Mucosa of descending colon (tissue), 3 donors: ENCODE measurements around the gene CDH4. TPM values are rescaled to one million over a fixed set of nuclear protein-coding genes. Genes with fewer than 3 reads are reported as not detected.

Source experiments
- ATAC-seq: fragments of 200-7000 bp; cut with Tn5 transposase; one replicate; pipeline ENCODE4 v1.9.1; 2020; ENCODE audit warnings: mild to moderate bottlenecking, moderate library complexity
- DNase-seq, 3 donors: peaks; one replicate each; pipeline ENCODE4 v3.0.0-alpha.2; 2020
- H3K36me3 ChIP-seq: fragments of 200-600 bp; one replicate; pipeline ENCODE4 v1.8.0; 2021; ENCODE audit warnings: low read depth, mild to moderate bottlenecking
- H3K4me1 ChIP-seq: fragments of 200-600 bp; one replicate; pipeline ENCODE4 v1.8.0; 2021; ENCODE audit warnings: low read depth, mild to moderate bottlenecking
- H3K4me3 ChIP-seq: fragments of 200-600 bp; one replicate; pipeline ENCODE4 v1.8.0; 2021; ENCODE audit warnings: mild to moderate bottlenecking
- H3K9me3 ChIP-seq: fragments of 200-600 bp; one replicate; pipeline ENCODE4 v1.8.0; 2021; ENCODE audit warnings: mild to moderate bottlenecking
- CTCF ChIP-seq: fragments of 200-600 bp; IDR thresholded peaks from one replicate; pipeline ENCODE4 v1.8.0; 2022; ENCODE audit warnings: antibody characterized with exemption, mild to moderate bottlenecking
- intact Hi-C, 2 donors: fragments of 100-400 bp; cut with DNase I in 1 of 2; cut with micrococcal nuclease in 1 of 2; formaldehyde crosslinking; loops; one replicate each; pipeline versions ENCODE4 v1.11.0 to v1.11.1; 2022; cut with DNase I, micrococcal nuclease
- total RNA-seq, 3 donors: library from RNA; stranded (reverse); fragmentation: NEBNext Ultra II Directional in 2 of 3; extraction: Animal tissue kit (Norgen Biotek cat#: 25700) in 2 of 3; gene quantifications; one replicate each; pipeline versions ENCODE4 v1.2.1 to v1.2.4, GENCODE V29; 2021 to 2023
- donor health status: DM: no; HTN: no; CAD: no; lungs with moderate emphysema.
- donor health status: DM: no; HTN: no; CAD: no.
- donor health status: DM: no; HTN: yes; CAD: no.

The CDH4 gene
- total RNA-seq, 3 donors from 2014 or later = 0.16 TPM; not detected in 2

- ATAC-seq (no peak), DNase-seq (no peak)
- no peaks in the 10 kb centered on the region for H3K4me1 ChIP-seq
- H3K36me3 ChIP-seq = no peaks in the 10 kb centered on the region
- intact Hi-C loops = no loop called here
- no peaks in the 10 kb centered on the region for H3K9me3 ChIP-seq
- no peak for TF ChIP-seq CTCF
- H3K4me3 ChIP-seq = no peak overlapping the region
These were observed 407.9 kb downstream of the CDH4 start for GRCh38 chr20:61659994-61660346.

GRCh38 chr20:61660559-61660958 is 408.5 kb downstream of the CDH4 start:
- Histone ChIP-seq H3K4me1 (no peaks in the 10 kb centered on the region), H3K9me3 (no peaks in the 10 kb centered on the region), H3K36me3 (no peaks in the 10 kb centered on the region), H3K4me3 (no peak overlapping the region)
- DNase-seq (no peak), ATAC-seq (no peak)
- intact Hi-C loops = no loop called here
- TF ChIP-seq CTCF = no peak

- no peaks in the 10 kb centered on the region for H3K4me1 ChIP-seq
- H3K36me3 ChIP-seq = no peaks in the 10 kb centered on the region
- no peak for TF ChIP-seq CTCF
- DNase-seq = no peak
- no peak overlapping the region for H3K4me3 ChIP-seq
- no peak for ATAC-seq
- intact Hi-C loops = no loop called here
- H3K9me3 ChIP-seq = no peaks in the 10 kb centered on the region
These were observed 409.0 kb downstream of the CDH4 start for GRCh38 chr20:61661025-61661424.

- ATAC-seq (no peak), DNase-seq (no peak)
- intact Hi-C loops = no loop called here
- Histone ChIP-seq H3K9me3 (no peaks in the 10 kb centered on the region), H3K4me1 (no peaks in the 10 kb centered on the region), H3K36me3 (no peaks in the 10 kb centered on the region), H3K4me3 (no peak overlapping the region)
- no peak for TF ChIP-seq CTCF
These were observed 409.5 kb downstream of the CDH4 start for GRCh38 chr20:61661583-61661982.

- no peak overlapping the region for H3K4me3 ChIP-seq
- TF ChIP-seq CTCF = no peak
- H3K4me1 ChIP-seq = no peaks in the 10 kb centered on the region
- DNase-seq = no peak
- no peaks in the 10 kb centered on the region for H3K9me3 ChIP-seq
- no peaks in the 10 kb centered on the region for H3K36me3 ChIP-seq
- ATAC-seq = no peak
- intact Hi-C loops = no loop called here
These were observed 410.3 kb downstream of the CDH4 start for GRCh38 chr20:61662226-61662967.

- ATAC-seq (no peak), DNase-seq (no peak)
- no peak overlapping the region for H3K4me3 ChIP-seq
- TF ChIP-seq CTCF = no peak
- no peaks in the 10 kb centered on the region for H3K4me1 ChIP-seq
- no peaks in the 10 kb centered on the region for H3K36me3 ChIP-seq
- intact Hi-C loops = no loop called here
- no peaks in the 10 kb centered on the region for H3K9me3 ChIP-seq
These were observed 410.9 kb downstream of the CDH4 start for GRCh38 chr20:61662968-61663331.
